Right lobe of liver (tissue), 4 donors: ENCODE measurements around the gene KCNQ2.

Experiments used
- CTCF ChIP-seq, 4 donors: fragments of 200-600 bp in 3 of 4; fragments of 450-650 bp in 1 of 4; IDR thresholded peaks; one replicate each; pipeline versions ENCODE4 v1.5.1 to v1.8.0; 2016 to 2022; ENCODE audit warnings: antibody characterized with exemption in 4 of 4, mild to moderate bottlenecking in 2 of 4
- POLR2A ChIP-seq: fragments of 450-650 bp; IDR thresholded peaks from one replicate; pipeline ENCODE4 v1.6.1; 2017; ENCODE audit warnings: antibody characterized with exemption, mild to moderate bottlenecking
- donor health status: DM: no; HTN: no; CAD: no.
- donor health status: DM: no; HTN: no; CAD: no.
- donor health status: DM: no; HTN: yes; CAD: no.

- TF ChIP-seq CTCF (IDR thresholded peaks at IDR 0.05) (no peak), POLR2A (no peak)
These were observed 98.0 kb downstream of the KCNQ2 start for GRCh38 chr20:63374504-63374903.
